Liver (tissue), 3 donors: Measurements from ENCODE around the gene HCFC1.

Experiments used
- ATF3 ChIP-seq: IDR thresholded peaks from 2 replicates; pipeline ENCODE4 v1.6.1; 2016; ENCODE audit warnings: antibody characterized with exemption
- CTCF ChIP-seq: fragments of 150-350 bp; IDR thresholded peaks from 2 replicates; pipeline ENCODE4 v1.5.1; 2017; ENCODE audit warnings: improper control_type of control experiment, low read depth, low read length; ENCODE audit not compliant: missing input control
- EGR1 ChIP-seq, 2 donors: IDR thresholded peaks; 2 replicates each; pipeline ENCODE4 v1.6.1; 2016 to 2018; ENCODE audit warnings: antibody characterized with exemption in 2 of 2, low read depth in 2 of 2
- FOXA1 ChIP-seq: IDR thresholded peaks from 2 replicates; pipeline ENCODE4 v1.6.1; 2016; ENCODE audit warnings: antibody characterized with exemption
- HNF4A ChIP-seq, 2 donors: conservative IDR thresholded peaks; 2 replicates each; pipeline ENCODE4 v1.6.1; 2016; ENCODE audit warnings: antibody characterized with exemption in 2 of 2, mild to moderate bottlenecking in 2 of 2
- JUND ChIP-seq, 2 donors: IDR thresholded peaks; 2 replicates each; pipeline ENCODE4 v1.6.1; 2016; ENCODE audit warnings: antibody characterized with exemption in 2 of 2
- MAX ChIP-seq: IDR thresholded peaks from 2 replicates; pipeline ENCODE4 v1.6.1; 2016; ENCODE audit warnings: antibody characterized with exemption
- NR2F2 ChIP-seq: IDR thresholded peaks from 2 replicates; pipeline ENCODE4 v1.6.1; 2016; ENCODE audit warnings: antibody characterized with exemption
- RAD21 ChIP-seq, 2 donors: IDR thresholded peaks; 2 replicates each; pipeline ENCODE4 v1.6.1; 2016; ENCODE audit warnings: antibody characterized with exemption in 2 of 2, mild to moderate bottlenecking in 2 of 2
- REST ChIP-seq: IDR thresholded peaks from 2 replicates; pipeline ENCODE4 v1.6.1; 2016; ENCODE audit warnings: antibody characterized with exemption, mild to moderate bottlenecking
- SP1 ChIP-seq: IDR thresholded peaks from 2 replicates; pipeline ENCODE4 v1.6.1; 2018; ENCODE audit warnings: antibody characterized with exemption, mild to moderate bottlenecking
- ZBTB33 ChIP-seq: IDR thresholded peaks from 2 replicates; pipeline ENCODE4 v1.6.1; 2016; ENCODE audit warnings: antibody characterized with exemption
- donor health status: healthy.
- donor health status: healthy.

GRCh38 chrX:153957224-153957623 is 14.4 kb downstream of the HCFC1 start:
- TF ChIP-seq CTCF: no peak
- no peak for TF ChIP-seq SP1
- no peak for TF ChIP-seq FOXA1
- TF ChIP-seq MAX: no peak
- TF ChIP-seq JUND (IDR thresholded peaks at IDR 0.05): no peak
- TF ChIP-seq NR2F2: no peak
- no peak for TF ChIP-seq ATF3
- no peak for TF ChIP-seq ZBTB33
- no peak for TF ChIP-seq EGR1 (IDR thresholded peaks at IDR 0.05; ENCODE audit: low read depth in 2 of 2)
- no peak for TF ChIP-seq REST
- TF ChIP-seq RAD21 (IDR thresholded peaks at IDR 0.05): no peak
- no peak for TF ChIP-seq HNF4A (conservative IDR thresholded peaks at IDR 0.05)
